GM18526 (cell line): ENCODE measurements around the gene RNH1.

ENCODE experiments used
- POLR2A ChIP-seq: IDR thresholded peaks from 3 replicates; pipeline ENCODE4 v1.6.1; 2011; ENCODE audit not compliant: insufficient read length; ENCODE audit errors: extremely low read depth

The RNH1 gene

GRCh38 chr11:531919-532526 is 25.0 kb upstream of the RNH1 start:
- no peak for TF ChIP-seq POLR2A

GRCh38 chr11:530960-531831 is 24.2 kb upstream of the RNH1 start:
- TF ChIP-seq POLR2A: no peak

GRCh38 chr11:529728-530411 is 22.8 kb upstream of the RNH1 start:
- no peak for TF ChIP-seq POLR2A

- no peak for TF ChIP-seq POLR2A
These were observed 22.0 kb upstream of the RNH1 start for GRCh38 chr11:528815-529727.

- TF ChIP-seq POLR2A: no peak
These were observed 21.2 kb upstream of the RNH1 start for GRCh38 chr11:528166-528814.

GRCh38 chr11:526192-526591 is 19.1 kb upstream of the RNH1 start:
- TF ChIP-seq POLR2A: no peak

- TF ChIP-seq POLR2A: no peak
These were observed 14.2 kb upstream of the RNH1 start for GRCh38 chr11:521177-521688.

GRCh38 chr11:520428-521176 is 13.6 kb upstream of the RNH1 start:
- TF ChIP-seq POLR2A: no peak

- peak; percentile 37 for TF ChIP-seq POLR2A
These were observed 11.6 kb upstream of the RNH1 start for GRCh38 chr11:518463-519202.

GRCh38 chr11:516400-516799 is 9.4 kb upstream of the RNH1 start:
- no peak for TF ChIP-seq POLR2A

GRCh38 chr11:515131-515530 is 8.1 kb upstream of the RNH1 start:
- no peak for TF ChIP-seq POLR2A

- no peak for TF ChIP-seq POLR2A
These were observed 7.6 kb upstream of the RNH1 start for GRCh38 chr11:514606-515005.
